ENCODE results near the gene CAMK1.

CAMK1 gene

DNA sequence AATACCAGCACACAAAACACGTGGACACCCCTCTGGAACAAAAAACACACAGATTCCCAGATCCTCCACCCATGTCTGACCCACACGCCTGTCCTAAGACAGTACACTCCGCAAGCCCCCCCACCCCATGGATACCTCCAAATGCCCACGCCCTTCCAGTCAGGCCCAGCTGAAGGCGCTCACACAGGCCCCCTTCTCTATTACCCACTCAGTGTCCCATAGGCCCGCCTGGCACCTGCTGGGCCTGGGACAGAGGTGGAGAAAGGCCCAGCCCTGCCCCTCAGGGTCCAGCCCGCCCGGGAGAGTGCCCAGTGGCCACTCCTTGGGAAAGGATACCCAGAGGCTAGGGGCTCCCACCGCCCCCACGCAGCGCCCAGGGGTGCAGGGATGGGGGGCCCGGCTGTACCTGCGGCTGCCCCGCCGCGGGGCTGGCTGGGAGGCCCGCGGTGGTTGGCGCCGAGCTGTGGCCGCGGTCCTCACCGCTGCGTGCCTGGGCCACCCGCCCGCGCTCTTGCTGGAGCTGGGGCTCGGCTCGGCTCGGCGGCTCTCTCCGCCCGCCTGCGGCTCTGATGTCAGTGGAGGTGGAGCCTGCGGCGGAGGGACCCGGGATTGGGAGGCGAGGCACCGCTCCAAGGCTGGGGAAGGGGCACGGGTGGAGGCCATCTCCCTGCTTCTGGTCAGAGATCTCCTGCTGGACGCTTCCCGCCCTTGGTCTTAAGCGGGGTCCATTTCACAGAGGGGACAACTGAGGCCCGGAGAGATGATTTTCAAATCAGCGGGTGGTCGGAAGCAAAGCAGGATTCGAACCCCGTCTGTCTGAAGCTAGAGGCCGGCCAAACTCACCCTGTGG is at the start of gene CAMK1:
Gene CAMK1, minus strand, starts transcription at position 522 of the 850 bp plus-strand sequence. CDS start 2,198 bp downstream, outside the sequence.
- DNase-seq: peak; percentile 33

DNA sequence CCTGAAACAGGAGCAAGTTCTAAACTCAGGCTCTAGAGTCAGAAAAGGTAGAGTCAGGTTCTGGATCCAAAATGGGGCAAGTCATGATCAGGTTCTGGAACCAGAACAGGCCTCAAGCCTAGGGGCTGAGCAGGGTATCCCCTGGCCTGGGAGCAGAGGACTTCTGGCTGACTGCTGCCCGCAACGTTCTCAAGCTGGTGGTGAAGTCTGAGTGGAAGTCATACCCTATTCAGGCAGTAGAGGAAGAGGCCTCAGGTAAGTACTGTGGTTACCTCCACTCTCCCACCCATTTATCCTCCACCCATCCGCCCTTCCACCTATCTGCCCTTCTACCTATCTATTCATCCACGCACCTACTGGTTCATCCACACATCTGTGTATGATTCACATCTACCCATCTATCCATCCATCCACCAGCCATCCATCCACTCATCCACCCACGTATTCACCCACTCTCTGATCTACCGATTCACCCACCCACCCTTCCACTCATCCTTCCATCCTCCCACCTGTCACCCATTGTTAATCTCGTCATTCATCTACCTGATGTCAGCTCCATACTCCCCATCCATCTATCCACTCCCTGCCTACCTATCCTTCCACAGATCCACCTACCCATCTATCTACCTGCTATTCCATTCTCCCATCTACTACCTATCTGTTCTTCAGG is 49.1 kb upstream of the CAMK1 start:
- no peak for DNase-seq

GRCh38 chr3:9817436-9817835 is 47.7 kb upstream of the CAMK1 start:
- no peak for DNase-seq

- DNase-seq: no peak
Measured at GRCh38 chr3:9815986-9816385, 46.2 kb upstream of the CAMK1 start.

DNA sequence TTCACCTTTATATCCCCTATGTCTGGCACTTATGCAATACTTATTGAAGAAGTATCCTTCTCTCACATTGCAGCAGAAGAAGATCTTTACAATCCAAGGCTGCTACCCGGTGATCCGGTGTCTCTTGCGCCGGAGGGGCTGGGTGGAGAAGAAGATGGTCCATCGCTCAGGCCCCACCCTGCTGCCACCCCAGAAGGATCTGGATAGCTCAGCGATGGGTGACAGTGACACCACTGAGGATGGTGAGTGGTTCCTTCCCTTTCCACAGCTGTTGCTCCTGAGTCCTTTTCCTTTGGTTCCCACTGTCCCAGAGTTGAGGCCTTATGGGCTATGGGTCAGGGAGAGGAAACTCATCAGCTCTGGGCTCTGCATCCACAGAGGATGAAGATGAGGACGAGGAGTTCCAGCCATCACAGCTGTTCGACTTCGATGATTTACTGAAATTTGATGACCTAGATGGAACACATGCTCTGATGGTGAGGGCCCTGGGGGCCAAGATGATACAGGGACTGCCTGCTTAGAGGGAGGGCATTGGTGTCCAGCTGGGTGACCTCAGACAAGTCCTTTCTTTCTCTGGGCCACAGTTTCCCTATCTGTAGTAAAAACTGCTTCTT is 43.2 kb upstream of the CAMK1 start:
- no peak for DNase-seq

GRCh38 chr3:9810846-9811245 is 41.1 kb upstream of the CAMK1 start:
- DNase-seq: no peak

DNA sequence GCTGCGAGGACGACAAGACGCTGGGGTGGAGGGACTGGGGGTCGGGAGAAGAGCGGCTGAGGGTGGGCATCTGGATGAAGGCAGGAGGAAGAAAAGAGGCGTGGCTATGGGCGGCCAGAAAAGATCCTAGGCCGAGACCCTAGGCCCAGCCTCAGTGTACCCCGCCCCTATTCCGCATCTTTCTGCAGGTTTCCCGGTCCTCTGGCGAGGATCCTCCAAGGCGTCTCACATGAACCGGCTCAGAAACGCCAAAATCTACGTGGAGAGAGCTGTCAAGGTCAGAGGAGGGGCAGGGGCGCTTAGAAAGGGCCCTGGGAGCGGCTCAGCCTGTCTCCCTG is 40.7 kb upstream of the CAMK1 start:
- no peak for DNase-seq

DNA sequence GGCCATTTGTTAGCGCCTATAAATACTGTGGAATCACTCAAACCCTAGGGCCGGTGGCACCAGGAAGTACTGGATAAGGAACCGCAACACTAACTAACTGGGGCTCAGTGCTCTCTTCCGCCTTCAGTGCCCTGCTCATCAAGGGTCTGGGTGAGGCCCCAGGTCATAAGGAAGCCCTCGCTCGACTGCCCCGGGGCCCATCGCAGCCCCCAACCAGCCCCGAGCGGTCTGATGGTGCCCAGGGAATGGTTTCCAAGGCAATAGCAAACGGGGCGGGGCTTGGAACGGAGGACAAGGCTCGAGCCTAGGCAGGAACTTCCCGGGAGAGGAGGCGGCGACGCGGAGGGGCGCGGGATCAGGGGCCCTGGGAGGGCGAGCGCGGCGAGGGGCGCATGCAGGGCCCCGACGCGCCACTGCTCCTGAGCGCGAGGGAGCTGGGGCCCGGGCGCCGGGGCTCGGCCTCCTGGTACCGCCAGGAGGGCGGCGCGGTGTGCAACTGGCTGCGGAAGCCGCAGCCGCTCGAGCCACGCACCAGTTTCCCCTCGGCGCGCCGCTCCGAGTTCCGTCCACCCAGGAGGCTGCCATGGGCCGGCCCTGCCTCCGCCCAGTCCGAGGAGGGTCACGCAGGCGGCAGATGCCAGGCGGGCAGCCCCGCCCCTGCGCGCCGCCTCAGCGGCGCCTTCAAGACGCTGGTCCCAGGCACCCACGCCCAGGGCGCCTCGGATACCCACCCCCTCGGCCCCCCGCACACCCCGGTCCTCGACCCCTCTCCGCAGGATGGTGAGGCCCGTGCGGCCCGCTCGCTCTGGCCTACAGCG is 40.1 kb upstream of the CAMK1 start, which contains the start of gene TTLL3:
Gene TTLL3, plus strand, starts transcription at position 648 of the 818 bp plus-strand sequence. CDS start 400 bp downstream, outside the sequence.
- DNase-seq: peak; percentile 18

- DNase-seq: no peak
Measured at GRCh38 chr3:9809239-9809614, 39.5 kb upstream of the CAMK1 start.

DNA sequence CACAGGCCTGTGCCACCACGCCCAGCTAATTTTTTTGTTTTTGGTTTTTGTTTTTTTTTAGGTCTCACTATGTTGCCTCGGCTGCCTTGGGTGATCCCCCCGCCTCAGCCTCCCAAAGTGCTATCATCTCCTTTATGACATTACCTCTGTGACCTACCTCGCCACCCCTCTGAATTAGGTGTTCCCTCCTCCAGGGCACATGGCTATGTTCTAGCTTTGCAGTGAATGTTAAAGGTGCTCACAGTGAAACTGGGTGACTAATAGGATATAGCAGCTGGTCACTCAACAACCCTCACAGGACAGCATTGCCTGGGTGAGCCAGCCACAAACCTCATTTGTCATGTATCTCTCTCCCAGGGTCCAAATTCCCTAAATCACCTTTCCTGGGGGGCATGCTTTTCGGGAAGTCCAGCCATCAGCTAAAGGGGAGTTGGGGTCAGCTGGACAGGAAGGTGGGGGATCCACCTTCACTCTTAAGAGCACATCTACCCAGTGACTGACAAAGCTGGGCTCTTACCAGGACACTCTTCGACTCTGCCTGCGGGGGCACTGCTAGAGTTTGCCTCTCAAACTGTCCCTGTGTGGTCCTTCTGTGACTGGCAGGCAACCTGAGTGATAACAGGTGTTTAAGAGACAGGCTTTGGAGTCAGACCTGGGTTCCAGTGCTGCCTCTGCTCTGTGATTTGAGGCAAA is 38.7 kb upstream of the CAMK1 start:
- peak; percentile 29 for DNase-seq

DNA sequence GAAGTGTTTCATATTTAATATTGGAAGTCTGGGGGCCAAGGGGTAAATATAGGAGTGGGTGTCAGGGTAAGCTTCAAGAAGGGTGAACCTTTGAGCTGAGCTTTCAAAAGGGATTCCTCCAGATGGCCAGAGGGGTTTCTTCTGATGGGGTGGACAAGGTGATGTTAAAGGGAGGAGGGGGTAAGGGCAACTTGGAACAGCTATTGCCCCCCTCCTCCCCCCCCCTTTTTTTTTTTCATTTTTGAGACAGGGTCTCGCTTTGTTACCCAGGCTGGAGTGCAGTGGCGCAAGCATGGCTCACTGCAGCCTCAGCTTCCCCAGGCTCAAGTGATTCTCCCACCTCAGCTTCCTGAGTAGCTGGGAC is 38.2 kb upstream of the CAMK1 start:
- DNase-seq: no peak

DNA sequence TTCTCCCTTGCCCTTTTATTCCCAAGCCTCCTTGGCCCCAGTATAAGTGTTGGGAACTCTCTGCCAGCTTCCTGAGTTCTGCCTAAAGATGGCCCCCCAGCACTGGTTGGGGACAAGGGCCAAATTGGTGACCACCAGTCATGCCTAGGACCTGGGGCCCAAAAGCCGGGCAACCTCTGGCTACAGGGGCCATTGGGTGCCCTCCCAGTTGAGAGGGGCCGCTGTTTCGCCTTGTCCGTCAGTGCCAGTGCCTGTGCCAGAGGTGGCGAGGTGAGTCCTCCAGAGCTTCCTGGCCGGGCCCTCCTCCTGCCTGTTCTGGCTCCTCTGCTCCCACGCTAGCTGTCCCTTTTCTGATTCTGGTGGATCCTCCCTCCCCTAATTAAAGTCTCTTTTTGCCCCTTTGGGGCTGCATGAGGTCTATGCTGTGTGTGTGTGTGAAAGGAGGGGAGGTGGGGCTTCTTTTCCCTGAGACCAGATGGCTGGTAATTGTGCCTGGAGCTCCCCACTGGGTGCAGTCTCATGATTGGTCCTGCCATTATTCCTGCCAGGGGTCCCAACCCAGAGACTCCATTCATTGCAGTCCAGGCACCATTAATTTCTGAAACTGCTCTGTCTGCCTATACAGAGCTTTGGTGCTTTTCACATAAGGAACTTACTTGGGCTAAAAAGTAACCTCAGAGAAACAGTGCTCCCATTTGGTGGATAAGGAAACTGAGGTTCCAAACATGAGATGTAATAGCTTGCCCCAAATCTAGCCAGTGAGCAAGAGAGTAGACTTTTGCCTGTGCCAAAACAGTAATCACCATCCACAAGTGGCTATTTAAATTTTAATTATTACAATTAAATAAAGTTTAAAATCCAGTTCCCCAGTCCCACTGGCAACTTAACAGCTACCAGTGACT is 37.2 kb upstream of the CAMK1 start:
- DNase-seq: no peak

- no peak for DNase-seq
Measured at GRCh38 chr3:9806137-9806536, 36.4 kb upstream of the CAMK1 start.

- DNase-seq: no peak
Measured at GRCh38 chr3:9804996-9805395, 35.2 kb upstream of the CAMK1 start.

GRCh38 chr3:9803494-9803893 is 33.7 kb upstream of the CAMK1 start:
- no peak for DNase-seq

DNA sequence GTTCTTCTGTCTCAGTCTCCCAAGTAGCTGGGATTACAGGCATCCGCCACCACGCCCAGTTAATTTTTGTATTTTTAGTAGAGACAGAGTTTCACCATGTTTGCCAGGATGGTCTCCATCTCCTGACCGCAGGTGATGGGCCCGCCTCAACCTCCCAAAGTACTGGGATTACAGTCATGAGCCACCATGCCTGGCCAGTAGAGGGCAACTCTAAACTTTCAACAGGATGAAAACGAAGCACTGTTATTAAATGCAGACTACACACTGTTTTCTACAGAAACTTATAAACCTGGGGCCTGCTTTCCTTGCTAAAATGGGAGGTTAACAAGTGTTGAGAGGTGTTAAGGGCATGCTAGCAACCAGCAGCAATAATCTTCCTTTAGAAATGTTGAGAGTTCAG is 30.8 kb upstream of the CAMK1 start:
- DNase-seq: no peak

DNA sequence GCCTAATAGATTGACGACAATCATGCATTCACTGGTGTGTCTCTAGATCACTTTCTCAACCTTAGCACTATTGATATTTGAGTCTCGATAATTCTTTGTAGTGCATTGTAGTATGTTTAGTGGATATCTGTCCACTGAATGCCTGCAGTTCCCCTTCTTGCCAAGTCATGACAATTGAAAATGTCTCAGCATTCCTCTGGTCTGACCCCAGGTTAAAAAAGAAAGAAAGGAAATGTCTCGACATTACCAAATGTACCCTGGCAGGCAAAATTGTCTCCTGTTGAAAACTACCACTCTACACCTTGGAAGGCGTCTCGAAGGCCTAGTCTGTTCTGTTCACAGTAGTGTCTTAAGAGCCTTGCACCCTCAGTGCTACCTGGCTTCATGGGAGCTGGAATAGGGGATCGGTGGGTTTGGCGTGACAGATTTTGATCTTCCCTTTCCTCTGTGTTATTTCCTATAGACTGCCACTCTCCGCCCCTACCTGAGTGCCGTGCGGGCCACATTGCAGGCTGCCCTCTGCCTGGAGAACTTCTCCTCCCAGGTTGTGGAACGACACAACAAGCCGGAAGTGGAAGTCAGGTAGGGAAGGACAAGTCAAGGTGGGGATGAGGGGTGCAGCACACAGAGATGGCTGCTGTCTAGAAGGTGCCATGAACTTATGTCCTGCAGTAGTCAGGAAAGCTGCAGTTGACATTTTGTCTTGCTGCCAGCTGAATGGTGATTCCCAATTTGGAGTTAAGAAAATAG is 27.6 kb upstream of the CAMK1 start:
- DNase-seq: no peak

DNA sequence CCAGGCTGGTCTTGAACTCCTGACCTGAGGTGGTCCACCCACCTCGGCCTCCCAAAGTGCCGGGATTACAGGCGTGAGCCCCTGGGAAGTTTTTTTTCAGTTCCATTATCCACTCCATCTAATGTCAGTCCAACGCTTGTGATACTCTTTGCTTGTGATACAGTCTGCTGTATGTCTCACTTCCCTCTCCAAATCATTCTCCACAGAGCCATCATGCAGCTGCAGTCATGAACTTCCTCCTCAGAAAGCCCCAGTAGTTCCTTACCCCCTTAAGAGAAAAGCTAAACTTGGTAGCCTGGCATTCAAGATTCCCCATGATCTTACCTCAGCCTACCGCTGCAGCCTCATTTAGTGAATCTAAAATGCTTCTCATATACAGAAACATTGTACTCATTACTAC is 25.5 kb upstream of the CAMK1 start:
- DNase-seq: no peak

DNA sequence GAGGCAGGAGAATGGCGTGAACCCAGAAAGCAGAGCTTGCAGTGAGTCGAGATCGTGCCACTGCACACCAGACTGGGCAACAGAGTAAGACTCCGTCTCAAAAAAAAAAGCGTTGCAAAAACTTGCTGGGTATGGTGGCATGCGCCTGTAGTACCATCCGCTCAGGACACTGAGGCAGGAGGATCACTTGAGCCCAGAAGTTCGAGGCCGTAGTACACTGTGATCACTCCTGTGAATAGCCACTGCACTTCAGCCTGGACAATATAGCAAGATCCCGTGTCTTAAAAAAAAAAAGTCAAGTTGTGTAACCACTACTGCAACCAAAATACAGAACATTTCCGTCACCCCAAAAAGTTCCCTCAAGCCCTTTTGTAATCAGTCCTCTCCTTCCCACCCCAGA is 24.7 kb upstream of the CAMK1 start:
- DNase-seq: no peak

GRCh38 chr3:9793161-9793781 is 23.5 kb upstream of the CAMK1 start:
- DNase-seq: no peak

Data from COR-L47 (cell line).